K562 (cell line): Measurements from ENCODE around the gene UBN2. TPM values are rescaled to one million over a fixed set of nuclear protein-coding genes. Genes with fewer than 3 reads are reported as not detected.
A peak's percentile ranks its signal among the peaks of the same experiment; 100 is the strongest.

ENCODE experiments used
- BRF1 ChIP-seq: IDR thresholded peaks from 3 replicates; pipeline ENCODE4 v1.6.1; 2011; ENCODE audit warnings: borderline replicate concordance, mild to moderate bottlenecking; ENCODE audit not compliant: insufficient read length; ENCODE audit errors: extremely low read depth
- FUS ChIP-seq: fragments of 200-400 bp; formaldehyde crosslinking; optimal IDR thresholded peaks from 2 replicates; pipeline ENCODE3; 2017; ENCODE audit warnings: low read depth, low read length
- MAFK ChIP-seq: IDR thresholded peaks from 2 replicates; pipeline ENCODE4 v1.6.1; 2011; ENCODE audit warnings: low read length, improper control_type of control experiment
- PHF20 ChIP-seq: fragments of 450-650 bp; IDR thresholded peaks from 2 replicates; pipeline ENCODE4 v1.6.1; 2018; ENCODE audit not compliant: partially characterized antibody
- REST ChIP-seq, 2 experiments: fragments of 450-650 bp; formaldehyde crosslinking in 1 of 2; IDR thresholded peaks; 2 replicates each; pipeline versions ENCODE4 v1.4.0 to v1.6.1; 2014 to 2020; ENCODE audit warnings: mild to moderate bottlenecking in 2 of 2, borderline replicate concordance in 1 of 2, low read depth in 1 of 2
- SREBF2 ChIP-seq: sonication (generic); formaldehyde crosslinking; IDR thresholded peaks from 2 replicates; pipeline ENCODE4 v1.4.0; 2020; ENCODE audit warnings: mild to moderate bottlenecking, missing genetic modification reagents
- SRSF3 ChIP-seq: fragments of 200-400 bp; formaldehyde crosslinking; IDR thresholded peaks from 2 replicates; pipeline ENCODE4 v1.6.1; 2016; ENCODE audit warnings: mild to moderate bottlenecking, low read length, moderate library complexity; ENCODE audit not compliant: insufficient read depth
- TCF7 ChIP-seq: sonication (generic); IDR thresholded peaks from 2 replicates; pipeline ENCODE4 v1.6.1; 2016; ENCODE audit warnings: antibody characterized with exemption, borderline replicate concordance
- TRIM24 ChIP-seq, 2 experiments: fragments of 450-650 bp; IDR thresholded peaks; 2 replicates each; pipeline ENCODE4 v1.6.1; 2016
- ZNF311 ChIP-seq: fragments of 250-450 bp; sonication (Bioruptor Pico); IDR thresholded peaks from 2 replicates; pipeline ENCODE4 v1.4.0; 2020; ENCODE audit warnings: mild to moderate bottlenecking, moderate library complexity
- ZNF318 ChIP-seq, 2 experiments: fragments of 450-650 bp; IDR thresholded peaks; 2 replicates each; pipeline ENCODE4 v1.6.1; 2016; ENCODE audit warnings: mild to moderate bottlenecking in 2 of 2, borderline replicate concordance in 1 of 2, low read depth in 1 of 2, moderate library complexity in 1 of 2
- ZNF354B ChIP-seq: fragments of 250-450 bp; sonication (Bioruptor Pico); IDR thresholded peaks from 2 replicates; pipeline ENCODE4 v1.4.0; 2020
- polyA plus RNA-seq, 8 experiments: library from polyadenylated mRNA; depleted of rRNA in 4 of 8; stranded (reverse) in 5 of 8; unstranded in 3 of 8; fragments of >200 nt; fragmentation: Nextera tagmentation in 2 of 8; fragmentation: Illumina TruSeq in 1 of 8; extraction: Ambion mirVana in 2 of 8; extraction: Trizol in 1 of 8; gene quantifications; 2 replicates each; pipeline versions ENCODE4 v1.2.1 to v1.2.3, GENCODE V29; 2011 to 2014; ENCODE audit warnings: inconsistent platforms in 1 of 8, missing spikeins in 1 of 8
- total RNA-seq, 7 experiments: library from RNA; depleted of rRNA in 6 of 7; stranded (reverse); fragments of >200 nt in 6 of 7; fragmentation: Illumina TruSeq in 2 of 7; extraction: Trizol in 2 of 7; gene quantifications; 2 replicates each; pipeline versions ENCODE4 v1.2.1 to v1.2.3, GENCODE V29; 2011 to 2021; ENCODE audit warnings: low replicate concordance in 1 of 7

Gene UBN2
- total and polyA plus RNA-seq, 9 of the 15 experiments (the other 6 are each of a cell fraction or from before 2014, with no cell fraction given), result 1.2 to 19.5 (median 9.9) TPM

GRCh38 chr7:139224219-139224618, 6.8 kb upstream of the UBN2 start (continued):
- TF ChIP-seq ZNF318 (IDR thresholded peaks at IDR 0.05; ENCODE audit: borderline replicate concordance in 1 of 2, low read depth in 1 of 2), result no peak
- no peak for TF ChIP-seq FUS
- no peak for TF ChIP-seq SREBF2
- TF ChIP-seq SRSF3, result no peak
- TF ChIP-seq TCF7, result no peak
- peak in 1 of 2 experiments; percentile 28; a peak in 1 of 4 replicates for TF ChIP-seq TRIM24 (IDR thresholded peaks at IDR 0.05)
- TF ChIP-seq BRF1, result no peak
- TF ChIP-seq PHF20, result no peak
- TF ChIP-seq ZNF311 (CRISPR knock-in tag), result no peak
- TF ChIP-seq MAFK, result 0 out of 2 replicates have a peak, but pooled peaks have one; percentile 3
- TF ChIP-seq REST (IDR thresholded peaks at IDR 0.05; ENCODE audit: borderline replicate concordance), result no peak
- TF ChIP-seq REST (CRISPR knock-in tag; IDR thresholded peaks at IDR 0.05; ENCODE audit: low read depth), result no peak
- TF ChIP-seq ZNF354B (CRISPR knock-in tag), result no peak
